GM12872 (cell line): Measurements from ENCODE around the gene FNDC8.

Experiments used
- TF ChIP-seq, protein P1 (sequence below): IDR thresholded peaks from 3 replicates; pipeline ENCODE4 v1.5.1; 2011; ENCODE audit warnings: low read depth, mild to moderate bottlenecking, low read length, moderate library complexity; ENCODE audit not compliant: insufficient read depth

Gene FNDC8

DNA sequence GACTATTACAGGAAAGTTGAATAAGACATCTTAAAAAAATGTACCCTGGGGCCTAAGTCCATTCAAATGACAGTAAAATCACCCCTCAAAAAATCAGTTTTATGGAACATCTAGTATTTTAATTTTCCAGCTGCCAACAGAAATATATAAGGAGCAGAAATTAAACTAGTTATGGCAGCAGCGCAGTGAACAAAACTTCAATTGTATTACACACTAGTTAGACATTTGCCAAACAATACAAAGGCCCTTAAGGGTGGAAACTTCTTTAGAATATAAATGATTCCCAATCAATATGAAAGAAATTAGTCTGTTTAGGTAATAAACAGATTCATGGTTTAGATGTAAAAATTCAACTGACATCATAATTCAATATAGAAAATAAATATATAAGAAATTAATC is 39.8 kb upstream of the FNDC8 start:
- TF ChIP-seq, protein P1, sequence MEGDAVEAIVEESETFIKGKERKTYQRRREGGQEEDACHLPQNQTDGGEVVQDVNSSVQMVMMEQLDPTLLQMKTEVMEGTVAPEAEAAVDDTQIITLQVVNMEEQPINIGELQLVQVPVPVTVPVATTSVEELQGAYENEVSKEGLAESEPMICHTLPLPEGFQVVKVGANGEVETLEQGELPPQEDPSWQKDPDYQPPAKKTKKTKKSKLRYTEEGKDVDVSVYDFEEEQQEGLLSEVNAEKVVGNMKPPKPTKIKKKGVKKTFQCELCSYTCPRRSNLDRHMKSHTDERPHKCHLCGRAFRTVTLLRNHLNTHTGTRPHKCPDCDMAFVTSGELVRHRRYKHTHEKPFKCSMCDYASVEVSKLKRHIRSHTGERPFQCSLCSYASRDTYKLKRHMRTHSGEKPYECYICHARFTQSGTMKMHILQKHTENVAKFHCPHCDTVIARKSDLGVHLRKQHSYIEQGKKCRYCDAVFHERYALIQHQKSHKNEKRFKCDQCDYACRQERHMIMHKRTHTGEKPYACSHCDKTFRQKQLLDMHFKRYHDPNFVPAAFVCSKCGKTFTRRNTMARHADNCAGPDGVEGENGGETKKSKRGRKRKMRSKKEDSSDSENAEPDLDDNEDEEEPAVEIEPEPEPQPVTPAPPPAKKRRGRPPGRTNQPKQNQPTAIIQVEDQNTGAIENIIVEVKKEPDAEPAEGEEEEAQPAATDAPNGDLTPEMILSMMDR, result no peak

- TF ChIP-seq, protein P1, result no peak
These were observed 39.2 kb upstream of the FNDC8 start for GRCh38 chr17:35082073-35082657.

DNA sequence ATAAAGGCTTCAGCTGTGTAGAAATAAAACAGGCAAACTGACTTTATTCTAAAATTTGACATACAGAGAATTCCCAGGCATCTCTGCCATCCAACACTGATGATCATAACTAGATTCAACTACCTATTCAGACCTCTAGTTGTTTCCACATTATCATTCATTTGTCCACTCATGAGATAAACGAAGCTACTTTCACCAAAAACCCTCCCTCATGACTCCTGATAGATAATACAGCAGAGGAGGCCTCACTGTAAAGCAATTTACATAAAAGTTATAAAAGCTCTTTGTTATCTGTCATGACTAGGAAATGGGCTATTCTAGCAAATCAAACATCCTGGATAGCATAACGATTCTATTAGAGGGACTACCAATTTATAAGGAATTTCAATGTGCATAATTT is 38.3 kb upstream of the FNDC8 start:
- TF ChIP-seq, protein P1, result no peak

DNA sequence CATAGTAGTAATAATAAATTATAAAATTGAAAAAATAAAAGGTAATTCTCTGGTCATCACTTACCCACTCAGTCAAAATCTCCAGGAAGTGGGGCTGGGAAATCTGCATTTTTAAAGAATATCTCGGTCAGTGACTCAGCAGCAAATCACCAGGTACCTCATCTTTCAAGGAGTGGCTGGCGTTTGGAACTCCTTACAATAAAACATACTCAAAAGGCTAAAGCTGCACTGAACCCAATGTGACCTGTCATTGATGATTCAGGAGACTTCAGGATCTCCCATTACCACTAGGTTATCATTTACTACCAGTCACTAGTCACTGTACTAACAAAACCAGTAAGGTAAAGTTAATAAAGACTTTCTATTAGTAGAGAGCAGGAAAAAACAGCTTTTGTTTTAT is 36.4 kb upstream of the FNDC8 start:
- TF ChIP-seq, protein P1, result no peak

- TF ChIP-seq, protein P1, result no peak
These were observed 35.3 kb upstream of the FNDC8 start for GRCh38 chr17:35086164-35086563.

- TF ChIP-seq, protein P1, result no peak
These were observed 34.4 kb upstream of the FNDC8 start for GRCh38 chr17:35086931-35087573.

DNA sequence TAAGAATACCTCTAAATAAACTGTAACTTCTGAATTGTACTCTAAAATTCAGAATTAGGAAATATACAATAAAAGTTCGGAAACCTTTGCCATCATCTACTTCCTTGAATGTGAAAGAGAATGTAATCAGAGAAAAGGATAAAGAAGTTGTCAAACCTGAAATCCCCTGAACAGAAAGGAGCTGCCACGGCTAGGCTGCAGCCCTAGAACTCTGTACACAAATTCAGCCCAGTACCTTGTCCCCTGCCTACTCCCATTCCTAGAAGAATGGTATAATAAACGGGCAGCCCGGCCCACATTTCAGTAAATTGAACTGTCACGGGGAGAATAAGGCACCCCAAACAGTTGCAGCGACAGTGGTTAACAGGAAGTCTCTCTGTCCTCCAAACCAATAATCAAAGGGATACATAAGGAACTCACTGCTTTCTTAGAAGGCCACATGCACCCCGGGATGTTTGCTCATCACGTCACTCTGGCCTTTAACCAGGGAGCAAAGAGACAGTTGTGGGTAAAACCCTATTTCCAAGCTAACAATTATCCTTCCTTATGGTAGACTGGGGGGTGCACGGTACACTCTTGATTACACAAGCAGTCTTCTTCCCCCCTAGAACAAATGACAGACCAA is 33.6 kb upstream of the FNDC8 start:
- TF ChIP-seq, protein P1, result no peak
